Glutamatergic neuron (in vitro differentiated cells): ENCODE results near the gene PPFIA2. TPM values are rescaled to one million over a fixed set of nuclear protein-coding genes. Genes with fewer than 3 reads are reported as not detected.

Experiments
- DNase-seq: peaks from one replicate; pipeline ENCODE4 v3.0.0; 2022
- H3K27ac Mint-ChIP-seq: one replicate; pipeline ENCODE4 v1.8.0; 2020; ENCODE audit warnings: mild to moderate bottlenecking, mixed read lengths, inconsistent platforms; ENCODE audit not compliant: unreplicated experiment
- H3K27me3 Mint-ChIP-seq: one replicate; pipeline ENCODE4 v1.8.0; 2020; ENCODE audit warnings: mild to moderate bottlenecking, moderate library complexity, mixed read lengths, inconsistent platforms; ENCODE audit not compliant: unreplicated experiment
- H3K36me3 Mint-ChIP-seq: one replicate; pipeline ENCODE4 v1.8.0; 2020; ENCODE audit warnings: mild to moderate bottlenecking, mixed read lengths, inconsistent platforms; ENCODE audit not compliant: unreplicated experiment
- H3K4me1 Mint-ChIP-seq: one replicate; pipeline ENCODE4 v1.8.0; 2020; ENCODE audit warnings: mild to moderate bottlenecking, low read depth, mixed read lengths, inconsistent platforms; ENCODE audit not compliant: unreplicated experiment
- H3K4me3 Mint-ChIP-seq: one replicate; pipeline ENCODE4 v1.8.0; 2020; ENCODE audit warnings: mild to moderate bottlenecking, mixed read lengths, inconsistent platforms; ENCODE audit not compliant: unreplicated experiment
- H3K9me3 Mint-ChIP-seq: one replicate; pipeline ENCODE4 v1.8.0; 2020; ENCODE audit warnings: mild to moderate bottlenecking, moderate library complexity, mixed read lengths, inconsistent platforms; ENCODE audit not compliant: unreplicated experiment
- CTCF ChIP-seq: fragments of 200-600 bp; sonication (generic); IDR thresholded peaks from one replicate; pipeline ENCODE4 v1.5.0; 2021; ENCODE audit not compliant: partially characterized antibody, unreplicated experiment
- total RNA-seq: library from RNA; stranded (reverse); fragmentation: NEBNext Ultra II Directional; extraction: Animal tissue kit (Norgen Biotek cat#: 25700); gene quantifications from one replicate; pipeline ENCODE4 v1.2.1, GENCODE V29; 2021; ENCODE audit not compliant: unreplicated experiment

Gene PPFIA2
- total RNA-seq, 1 donor from 2014 or later, result 31.1 TPM

GRCh38 chr12:81450920-81451739 is 308.0 kb downstream of the PPFIA2 start:
- H3K9me3 Mint-ChIP-seq, result no peaks in the 10 kb centered on the region
- H3K27ac Mint-ChIP-seq, result no peak overlapping the region
- H3K36me3 Mint-ChIP-seq, result no peaks in the 10 kb centered on the region
- H3K4me3 Mint-ChIP-seq, result no peak overlapping the region
- no peaks in the 10 kb centered on the region for H3K4me1 Mint-ChIP-seq
- peak; percentile 42 for DNase-seq
- H3K27me3 Mint-ChIP-seq, result no peaks in the 10 kb centered on the region
- TF ChIP-seq CTCF, result peak; percentile 81

DNA sequence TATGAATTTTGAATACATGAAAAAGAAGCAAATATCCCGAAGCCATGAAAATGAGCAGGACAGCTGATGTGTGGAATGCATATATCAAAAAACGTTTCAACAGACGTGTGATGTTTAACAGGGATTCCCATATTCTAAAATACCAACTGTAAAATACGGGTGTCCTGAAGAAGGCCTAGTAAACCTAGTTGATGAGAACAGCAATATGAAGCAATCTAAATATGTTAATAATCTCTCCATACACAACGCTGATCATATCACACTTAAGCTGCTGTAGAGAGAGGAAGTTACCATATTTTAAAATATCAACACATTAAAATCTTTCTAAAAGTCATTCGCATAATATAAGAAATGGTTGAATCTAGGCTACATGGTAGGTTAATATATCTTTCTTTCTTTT is 317.5 kb downstream of the PPFIA2 start:
- H3K4me3 Mint-ChIP-seq, result no peak overlapping the region
- no peaks in the 10 kb centered on the region for H3K4me1 Mint-ChIP-seq
- H3K27ac Mint-ChIP-seq, result no peak overlapping the region
- TF ChIP-seq CTCF, result no peak
- no peaks in the 10 kb centered on the region for H3K9me3 Mint-ChIP-seq
- H3K27me3 Mint-ChIP-seq, result no peaks in the 10 kb centered on the region
- H3K36me3 Mint-ChIP-seq, result no peaks in the 10 kb centered on the region
- no peak for DNase-seq

DNA sequence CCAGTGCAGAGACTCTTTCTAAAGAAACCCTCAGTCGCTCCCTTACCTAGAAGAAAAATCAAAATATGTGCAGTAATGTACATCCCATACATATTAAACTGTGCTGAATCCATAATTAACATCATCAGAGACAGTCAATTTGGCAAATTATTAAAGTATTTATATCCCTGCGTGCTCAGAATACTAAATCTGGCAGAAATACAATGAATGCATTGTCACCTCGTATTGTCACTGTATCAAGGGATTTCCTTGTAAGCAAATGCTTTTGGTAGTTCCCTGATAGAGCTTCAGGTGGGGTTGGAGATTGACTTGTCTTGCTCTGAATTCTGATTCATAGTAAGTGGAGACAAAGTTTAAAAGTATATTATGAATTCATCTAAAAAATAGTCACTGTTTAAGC is 319.1 kb downstream of the PPFIA2 start:
- Mint-ChIP-seq H3K27ac (no peak overlapping the region), H3K4me3 (no peak overlapping the region), H3K9me3 (no peaks in the 10 kb centered on the region), H3K27me3 (no peaks in the 10 kb centered on the region), H3K4me1 (no peaks in the 10 kb centered on the region), H3K36me3 (no peaks in the 10 kb centered on the region)
- no peak for TF ChIP-seq CTCF
- DNase-seq, result no peak

GRCh38 chr12:81439344-81439743 is 319.8 kb downstream of the PPFIA2 start:
- no peaks in the 10 kb centered on the region for H3K4me1 Mint-ChIP-seq
- DNase-seq, result no peak
- H3K27me3 Mint-ChIP-seq, result no peaks in the 10 kb centered on the region
- no peaks in the 10 kb centered on the region for H3K36me3 Mint-ChIP-seq
- H3K4me3 Mint-ChIP-seq, result no peak overlapping the region
- no peak for TF ChIP-seq CTCF
- no peaks in the 10 kb centered on the region for H3K9me3 Mint-ChIP-seq
- no peak overlapping the region for H3K27ac Mint-ChIP-seq

DNA sequence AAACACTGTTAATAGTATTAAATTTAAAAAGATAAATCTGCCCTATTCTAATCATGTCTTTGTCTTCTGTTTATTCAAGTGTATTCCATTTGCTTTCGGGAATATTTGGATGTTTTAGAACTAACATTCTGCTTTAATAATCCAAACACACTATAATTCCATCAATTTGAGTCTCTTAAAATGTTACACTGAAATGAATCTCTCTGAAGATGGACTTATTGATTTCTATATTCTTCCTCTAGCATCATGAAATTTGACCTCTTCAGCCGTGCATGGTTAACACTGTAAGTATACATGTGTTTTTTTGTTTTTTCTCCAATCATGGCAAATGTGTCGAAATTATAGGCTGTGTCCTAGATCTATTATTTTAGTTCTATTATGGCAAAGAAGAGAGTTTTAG is 342.1 kb downstream of the PPFIA2 start:
- H3K9me3 Mint-ChIP-seq, result peaks cover 2% of the 10 kb centered on the region
- no peak for DNase-seq
- no peak overlapping the region for H3K4me3 Mint-ChIP-seq
- peaks cover 8% of the 10 kb centered on the region for H3K36me3 Mint-ChIP-seq
- no peaks in the 10 kb centered on the region for H3K27me3 Mint-ChIP-seq
- TF ChIP-seq CTCF, result no peak
- peaks cover 10% of the 10 kb centered on the region for H3K4me1 Mint-ChIP-seq
- no peak overlapping the region for H3K27ac Mint-ChIP-seq
